Esophagus squamous epithelium (tissue), 5 donors: Measurements from ENCODE around the gene ATP12A. TPM values are rescaled to one million over a fixed set of nuclear protein-coding genes. Genes with fewer than 3 reads are reported as not detected.
A peak's percentile ranks its signal among the peaks of the same experiment; 100 is the strongest.

ENCODE experiments used
- DNase-seq: peaks from one replicate; lab custom pipeline; 2025; lab: John Stamatoyannopoulos, UW
- H3K27ac ChIP-seq, 4 donors: fragments of 200-600 bp; sonication (generic); one replicate each; pipeline ENCODE4 v1.5.1; 2016 to 2019; ENCODE audit warnings: mild to moderate bottlenecking in 1 of 4
- H3K27me3 ChIP-seq, 4 donors: fragments of 200-600 bp; sonication (generic); 1 replicate in 3 of 4; 2 replicates in 1 of 4; pipeline versions ENCODE4 v1.5.1 to v1.6.0; 2017 to 2021; ENCODE audit warnings: antibody characterized with exemption in 1 of 4
- H3K36me3 ChIP-seq, 3 donors: fragments of 200-600 bp; sonication (generic); one replicate each; pipeline ENCODE4 v1.5.1; 2016 to 2019
- H3K4me1 ChIP-seq, 3 donors: fragments of 200-600 bp; sonication (generic); one replicate each; pipeline ENCODE4 v1.5.1; 2017 to 2019
- H3K4me3 ChIP-seq, 4 donors: fragments of 200-600 bp; sonication (generic); 1 replicate in 3 of 4; 2 replicates in 1 of 4; pipeline ENCODE4 v1.5.1; 2016 to 2019; ENCODE audit warnings: mild to moderate bottlenecking in 2 of 4, moderate library complexity in 1 of 4
- H3K9me3 ChIP-seq, 3 donors: fragments of 200-600 bp; sonication (generic); one replicate each; pipeline ENCODE4 v1.5.1; 2016 to 2019
- CTCF ChIP-seq, 6 experiments: fragments of 450-650 bp in 4 of 6; fragments of 200-600 bp in 2 of 6; sonication (generic) in 2 of 6; IDR thresholded peaks; one replicate each; pipeline ENCODE4 v1.5.1; 2016 to 2019; ENCODE audit warnings: antibody characterized with exemption in 6 of 6, mild to moderate bottlenecking in 4 of 6, moderate library complexity in 4 of 6
- POLR2A ChIP-seq, 4 donors: fragments of 450-650 bp; IDR thresholded peaks; one replicate each; pipeline ENCODE4 v1.6.1; 2017; ENCODE audit warnings: antibody characterized with exemption in 4 of 4, mild to moderate bottlenecking in 4 of 4, moderate library complexity in 3 of 4
- WGBS, 2 donors: methylation state at CpG; one replicate each; pipeline ENCODE4 v1.1.5; 2018; 5-methylcytosine and 5-hydroxymethylcytosine counted together
- intact Hi-C: fragments of 100-400 bp; cut with DNase I; formaldehyde crosslinking; loops from one replicate; pipeline ENCODE4 v1.15.0; 2022
- total RNA-seq, 4 donors: library from RNA; depleted of rRNA; stranded (reverse); fragments of >200 nt; gene quantifications; one replicate each; pipeline ENCODE4 v1.1.0, GENCODE V29; 2016
- donor health status: DM: yes; HTN: yes; CAD: no.

ATP12A gene
- total RNA-seq, 4 donors from 2014 or later = 0.31 to 2.9 (median 2.4) TPM

- Histone ChIP-seq H3K4me1 (peaks cover 2 to 20% (median 8%) of the 10 kb centered on the region in 3 donors), H3K9me3 (no peaks in the 10 kb centered on the region), H3K36me3 (no peaks in the 10 kb centered on the region), H3K4me3 (no peak overlapping the region), H3K27me3 (no peaks in the 10 kb centered on the region), H3K27ac (peak overlapping the region in 1 of 4 donors; percentile 64)
- DNase-seq = no peak
- 58 to 79% methylated on average over 3 of the region's 3 CpGs for WGBS, 2 donors
- intact Hi-C loops = no loop called here
- TF ChIP-seq CTCF (IDR thresholded peaks at IDR 0.05) (no peak), POLR2A (IDR thresholded peaks at IDR 0.05) (no peak)
Measured at GRCh38 chr13:24652359-24652758, 27.8 kb upstream of the ATP12A start.

- DNase-seq = no peak
- 61 to 76% methylated on average over 7 of the region's 7 CpGs for WGBS, 2 donors
Measured at GRCh38 chr13:24654741-24655140, 25.5 kb upstream of the ATP12A start.

DNA sequence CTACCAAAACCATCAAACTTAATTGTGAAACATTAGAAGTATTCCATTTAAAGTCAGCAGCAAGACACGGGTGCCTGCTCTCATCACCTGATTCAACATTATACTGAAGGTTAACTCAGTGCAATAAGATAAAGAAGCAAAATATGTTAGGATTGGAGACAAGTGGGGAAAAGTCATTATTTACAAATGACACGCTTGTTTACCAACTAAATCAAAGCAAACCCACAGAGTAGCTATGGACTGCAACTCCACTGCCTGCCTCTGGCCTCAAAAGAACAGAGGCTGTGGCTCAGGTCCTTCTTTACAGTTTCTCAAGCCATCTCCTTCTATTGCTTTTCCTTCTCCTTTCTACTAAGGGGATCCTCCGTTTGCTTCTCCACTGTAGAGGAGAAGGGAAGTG, 21.0 kb upstream of the ATP12A start:
- H3K4me1 ChIP-seq = no peaks in the 10 kb centered on the region
- H3K9me3 ChIP-seq = no peaks in the 10 kb centered on the region
- TF ChIP-seq CTCF (IDR thresholded peaks at IDR 0.05) = no peak
- TF ChIP-seq POLR2A (IDR thresholded peaks at IDR 0.05) = no peak
- no peaks in the 10 kb centered on the region for H3K27me3 ChIP-seq
- H3K4me3 ChIP-seq = no peak overlapping the region
- WGBS, 2 donors = 54 to 66% methylated on average over 3 of the region's 3 CpGs
- intact Hi-C loops = no loop called here
- no peak for DNase-seq
- no peaks in the 10 kb centered on the region for H3K36me3 ChIP-seq
- H3K27ac ChIP-seq = no peak overlapping the region

More at GRCh38 chr13:24654741-24655140, 25.5 kb upstream of the ATP12A start:
- Histone ChIP-seq H3K4me3 (no peak overlapping the region), H3K27me3 (no peaks in the 10 kb centered on the region), H3K9me3 (no peaks in the 10 kb centered on the region), H3K36me3 (no peaks in the 10 kb centered on the region), H3K27ac (no peak overlapping the region), H3K4me1 (peaks cover 2 to 15% (median 8%) of the 10 kb centered on the region in 3 donors)
- no peak for TF ChIP-seq CTCF (IDR thresholded peaks at IDR 0.05)
- no peak for TF ChIP-seq POLR2A (IDR thresholded peaks at IDR 0.05)
- intact Hi-C loops = no loop called here

GRCh38 chr13:24660023-24660741, 20.0 kb upstream of the ATP12A start:
- no peak overlapping the region for H3K27ac ChIP-seq
- no peaks in the 10 kb centered on the region for H3K4me1 ChIP-seq
- H3K36me3 ChIP-seq = no peaks in the 10 kb centered on the region
- DNase-seq = no peak
- H3K9me3 ChIP-seq = no peaks in the 10 kb centered on the region
- no peak overlapping the region for H3K4me3 ChIP-seq
- intact Hi-C loops = no loop called here
- 45 to 71% methylated on average over 4 of the region's 4 CpGs for WGBS, 2 donors
- no peak for TF ChIP-seq POLR2A (IDR thresholded peaks at IDR 0.05)
- no peak for TF ChIP-seq CTCF (IDR thresholded peaks at IDR 0.05)
- H3K27me3 ChIP-seq = no peaks in the 10 kb centered on the region

DNA sequence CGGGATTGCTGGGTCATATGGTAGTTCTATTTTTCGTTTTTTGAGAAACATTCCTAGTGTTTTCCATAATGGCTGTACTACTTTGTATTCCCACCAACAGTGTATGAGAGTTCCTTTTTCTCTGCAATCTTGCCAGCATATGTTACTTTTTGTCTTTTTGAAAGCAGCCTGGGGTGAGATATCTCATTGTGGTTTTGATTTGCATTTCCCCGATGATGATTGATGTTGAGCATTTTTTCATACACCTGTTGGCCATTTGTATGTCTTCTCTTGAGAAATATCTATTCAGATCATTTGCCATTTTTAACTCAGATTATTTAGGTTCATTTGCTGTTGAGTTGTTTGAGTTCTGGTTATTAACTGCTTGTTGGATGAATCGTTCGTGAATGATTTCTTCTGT, 18.5 kb upstream of the ATP12A start:
- intact Hi-C loops = no loop called here
- Histone ChIP-seq H3K9me3 (no peaks in the 10 kb centered on the region), H3K27me3 (no peaks in the 10 kb centered on the region), H3K4me3 (no peak overlapping the region), H3K36me3 (no peaks in the 10 kb centered on the region), H3K27ac (no peak overlapping the region), H3K4me1 (no peaks in the 10 kb centered on the region)
- no peak for DNase-seq
- no peak for TF ChIP-seq POLR2A (IDR thresholded peaks at IDR 0.05)
- 59 to 74% methylated on average over 5 of the region's 5 CpGs for WGBS, 2 donors
